Liver (tissue), 3 donors: ENCODE measurements around the gene TAPBPL.

Source experiments
- GABPA ChIP-seq, 2 donors: IDR thresholded peaks in 1 of 2; conservative IDR thresholded peaks in 1 of 2; 2 replicates each; pipeline ENCODE4 v1.6.1; 2016; ENCODE audit warnings: antibody characterized with exemption in 2 of 2, mild to moderate bottlenecking in 1 of 2, moderate library complexity in 1 of 2
- YY1 ChIP-seq: IDR thresholded peaks from 2 replicates; pipeline ENCODE4 v1.6.1; 2016; ENCODE audit warnings: antibody characterized with exemption, mild to moderate bottlenecking
- TF ChIP-seq, protein P1 (sequence below): fragments of 150-350 bp; IDR thresholded peaks from 2 replicates; pipeline ENCODE4 v1.5.1; 2017; ENCODE audit warnings: improper control_type of control experiment, low read depth, low read length; ENCODE audit not compliant: missing input control
- TF ChIP-seq, protein P2 (sequence below): IDR thresholded peaks from 2 replicates; pipeline ENCODE4 v1.6.1; 2016; ENCODE audit warnings: antibody characterized with exemption
- TF ChIP-seq, protein P3 (sequence below): IDR thresholded peaks from 2 replicates; pipeline ENCODE4 v1.6.1; 2016; ENCODE audit warnings: antibody characterized with exemption
- TF ChIP-seq, protein P4 (sequence below): IDR thresholded peaks from 2 replicates; pipeline ENCODE4 v1.6.1; 2016; ENCODE audit warnings: antibody characterized with exemption
- donor health status: healthy.
- donor health status: healthy.

DNA sequence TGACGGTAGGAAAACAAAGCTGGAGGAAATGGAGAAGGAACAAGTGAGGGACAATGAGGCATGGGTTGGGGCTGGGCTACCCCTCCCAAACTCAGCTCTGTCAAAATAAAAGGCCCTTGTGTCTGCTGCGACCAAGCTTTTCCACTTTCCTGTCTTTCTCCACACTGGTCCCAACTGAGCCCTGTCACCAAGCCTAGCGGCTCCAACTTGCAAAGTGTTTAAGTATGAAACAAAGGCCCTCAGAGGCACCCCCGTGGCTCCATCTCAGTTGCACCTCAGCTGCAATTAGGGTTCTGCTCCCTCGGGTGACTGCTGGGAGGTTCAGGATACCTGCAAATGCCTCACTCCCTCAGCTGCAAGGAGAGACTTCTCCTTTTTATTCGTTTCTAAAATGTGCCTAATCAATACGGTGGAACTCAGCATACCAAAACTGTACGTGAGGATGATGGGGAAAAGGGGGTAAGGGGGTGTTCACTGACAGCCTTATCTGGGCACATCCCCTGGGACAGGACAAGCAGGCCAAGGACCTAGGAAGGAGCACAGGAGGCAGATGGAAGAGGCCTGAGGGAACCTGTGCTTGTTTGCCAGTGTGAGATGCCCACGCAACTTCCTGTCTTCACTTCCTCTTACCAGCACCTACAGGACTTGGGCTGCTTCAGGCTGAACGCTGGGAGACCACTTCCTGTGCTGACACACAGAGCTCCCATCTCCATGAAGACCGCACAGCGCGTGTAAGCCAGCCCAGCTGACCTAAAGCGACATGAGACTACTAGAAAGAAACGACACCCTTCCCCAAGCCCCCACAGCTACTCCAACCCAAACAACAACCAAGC is 9.8 kb downstream of the TAPBPL start:
- TF ChIP-seq, protein P1, sequence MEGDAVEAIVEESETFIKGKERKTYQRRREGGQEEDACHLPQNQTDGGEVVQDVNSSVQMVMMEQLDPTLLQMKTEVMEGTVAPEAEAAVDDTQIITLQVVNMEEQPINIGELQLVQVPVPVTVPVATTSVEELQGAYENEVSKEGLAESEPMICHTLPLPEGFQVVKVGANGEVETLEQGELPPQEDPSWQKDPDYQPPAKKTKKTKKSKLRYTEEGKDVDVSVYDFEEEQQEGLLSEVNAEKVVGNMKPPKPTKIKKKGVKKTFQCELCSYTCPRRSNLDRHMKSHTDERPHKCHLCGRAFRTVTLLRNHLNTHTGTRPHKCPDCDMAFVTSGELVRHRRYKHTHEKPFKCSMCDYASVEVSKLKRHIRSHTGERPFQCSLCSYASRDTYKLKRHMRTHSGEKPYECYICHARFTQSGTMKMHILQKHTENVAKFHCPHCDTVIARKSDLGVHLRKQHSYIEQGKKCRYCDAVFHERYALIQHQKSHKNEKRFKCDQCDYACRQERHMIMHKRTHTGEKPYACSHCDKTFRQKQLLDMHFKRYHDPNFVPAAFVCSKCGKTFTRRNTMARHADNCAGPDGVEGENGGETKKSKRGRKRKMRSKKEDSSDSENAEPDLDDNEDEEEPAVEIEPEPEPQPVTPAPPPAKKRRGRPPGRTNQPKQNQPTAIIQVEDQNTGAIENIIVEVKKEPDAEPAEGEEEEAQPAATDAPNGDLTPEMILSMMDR: no peak
- TF ChIP-seq, protein P2, sequence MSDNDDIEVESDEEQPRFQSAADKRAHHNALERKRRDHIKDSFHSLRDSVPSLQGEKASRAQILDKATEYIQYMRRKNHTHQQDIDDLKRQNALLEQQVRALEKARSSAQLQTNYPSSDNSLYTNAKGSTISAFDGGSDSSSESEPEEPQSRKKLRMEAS: no peak
- no peak for TF ChIP-seq YY1
- TF ChIP-seq, protein P3, sequence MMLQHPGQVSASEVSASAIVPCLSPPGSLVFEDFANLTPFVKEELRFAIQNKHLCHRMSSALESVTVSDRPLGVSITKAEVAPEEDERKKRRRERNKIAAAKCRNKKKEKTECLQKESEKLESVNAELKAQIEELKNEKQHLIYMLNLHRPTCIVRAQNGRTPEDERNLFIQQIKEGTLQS: no peak
- no peak for TF ChIP-seq GABPA (IDR thresholded peaks at IDR 0.05 in 1 of 2, conservative IDR thresholded peaks at IDR 0.05 in 1 of 2)
- TF ChIP-seq, protein P4, sequence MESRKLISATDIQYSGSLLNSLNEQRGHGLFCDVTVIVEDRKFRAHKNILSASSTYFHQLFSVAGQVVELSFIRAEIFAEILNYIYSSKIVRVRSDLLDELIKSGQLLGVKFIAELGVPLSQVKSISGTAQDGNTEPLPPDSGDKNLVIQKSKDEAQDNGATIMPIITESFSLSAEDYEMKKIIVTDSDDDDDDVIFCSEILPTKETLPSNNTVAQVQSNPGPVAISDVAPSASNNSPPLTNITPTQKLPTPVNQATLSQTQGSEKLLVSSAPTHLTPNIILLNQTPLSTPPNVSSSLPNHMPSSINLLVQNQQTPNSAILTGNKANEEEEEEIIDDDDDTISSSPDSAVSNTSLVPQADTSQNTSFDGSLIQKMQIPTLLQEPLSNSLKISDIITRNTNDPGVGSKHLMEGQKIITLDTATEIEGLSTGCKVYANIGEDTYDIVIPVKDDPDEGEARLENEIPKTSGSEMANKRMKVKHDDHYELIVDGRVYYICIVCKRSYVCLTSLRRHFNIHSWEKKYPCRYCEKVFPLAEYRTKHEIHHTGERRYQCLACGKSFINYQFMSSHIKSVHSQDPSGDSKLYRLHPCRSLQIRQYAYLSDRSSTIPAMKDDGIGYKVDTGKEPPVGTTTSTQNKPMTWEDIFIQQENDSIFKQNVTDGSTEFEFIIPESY: no peak
